ENCODE results near the gene LRMDA. TPM values are rescaled to one million over a fixed set of nuclear protein-coding genes. Genes with fewer than 3 reads are reported as not detected.

Gene LRMDA
- total and polyA plus RNA-seq, 7 donors, result 1.0 to 5.7 (median 2.5) TPM

DNA sequence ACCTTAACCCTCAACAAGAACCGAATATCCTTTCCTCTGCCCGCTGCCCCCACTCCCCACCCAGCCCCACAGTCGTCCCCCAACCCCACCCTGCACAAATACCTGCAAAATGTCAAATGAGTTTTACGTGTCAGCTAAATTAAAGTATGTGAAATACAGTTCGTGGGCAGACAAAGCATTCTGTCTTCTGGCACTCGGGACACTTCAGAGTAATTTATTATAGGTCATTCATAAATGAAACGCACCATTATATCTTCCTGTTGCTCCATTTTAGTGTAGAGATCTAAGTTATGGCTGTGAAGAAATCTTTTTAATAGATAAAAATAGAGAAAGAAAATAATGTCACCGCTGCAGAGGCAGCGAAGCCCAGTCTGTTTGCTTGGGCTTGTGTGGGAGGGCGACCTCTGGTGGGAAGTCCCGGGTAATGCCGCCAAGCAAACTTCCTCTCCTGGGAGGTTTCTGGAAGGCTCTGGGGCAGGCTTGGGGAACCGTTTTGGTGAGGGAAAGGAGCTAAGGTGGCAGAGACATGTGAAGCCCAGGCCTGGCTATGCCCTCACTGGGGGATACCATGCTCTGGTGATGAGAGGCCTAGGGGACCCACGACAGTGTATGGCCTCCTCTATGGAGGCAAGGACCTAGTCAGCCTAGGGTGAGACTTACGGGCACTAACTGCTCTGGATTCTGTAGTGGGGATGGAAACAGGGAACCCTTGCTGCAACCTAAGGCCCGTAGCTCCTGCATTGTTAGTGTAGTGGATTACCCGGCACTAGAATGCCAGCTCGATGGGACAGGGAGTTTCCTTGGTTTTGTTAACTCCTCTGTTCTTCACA lies 604.9 kb downstream of the LRMDA start:
- Histone ChIP-seq H3K9me3 (peaks cover 8% of the 10 kb centered on the region), H3K36me3 (ENCODE audit: insufficient read depth in 1 of 2, low read depth in 1 of 2) (no peaks in the 10 kb centered on the region), H3K27me3 (ENCODE audit: insufficient read depth in 3 of 3, low read length in 2 of 3) (no peaks in the 10 kb centered on the region), H3K4me1 (peaks cover 3% of the 10 kb centered on the region), H3K4me3 (peak overlapping the region; percentile 49), H3K27ac (no peak overlapping the region)
- intact Hi-C loops (cut with DNase I), result loop anchor here (2.0 to 10.0 kb wide), 4 partner anchors 109 to 639 kb away; partner anchors contain the start of gene ZNF503 (in 1 of the 2)
- 29 to 33% (median 29%) methylated on average over 18 of the region's 18 CpGs for WGBS, 3 donors
- peak; percentile 84 to 97 (median 88) for ATAC-seq
- TF ChIP-seq, protein P1, sequence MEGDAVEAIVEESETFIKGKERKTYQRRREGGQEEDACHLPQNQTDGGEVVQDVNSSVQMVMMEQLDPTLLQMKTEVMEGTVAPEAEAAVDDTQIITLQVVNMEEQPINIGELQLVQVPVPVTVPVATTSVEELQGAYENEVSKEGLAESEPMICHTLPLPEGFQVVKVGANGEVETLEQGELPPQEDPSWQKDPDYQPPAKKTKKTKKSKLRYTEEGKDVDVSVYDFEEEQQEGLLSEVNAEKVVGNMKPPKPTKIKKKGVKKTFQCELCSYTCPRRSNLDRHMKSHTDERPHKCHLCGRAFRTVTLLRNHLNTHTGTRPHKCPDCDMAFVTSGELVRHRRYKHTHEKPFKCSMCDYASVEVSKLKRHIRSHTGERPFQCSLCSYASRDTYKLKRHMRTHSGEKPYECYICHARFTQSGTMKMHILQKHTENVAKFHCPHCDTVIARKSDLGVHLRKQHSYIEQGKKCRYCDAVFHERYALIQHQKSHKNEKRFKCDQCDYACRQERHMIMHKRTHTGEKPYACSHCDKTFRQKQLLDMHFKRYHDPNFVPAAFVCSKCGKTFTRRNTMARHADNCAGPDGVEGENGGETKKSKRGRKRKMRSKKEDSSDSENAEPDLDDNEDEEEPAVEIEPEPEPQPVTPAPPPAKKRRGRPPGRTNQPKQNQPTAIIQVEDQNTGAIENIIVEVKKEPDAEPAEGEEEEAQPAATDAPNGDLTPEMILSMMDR (IDR thresholded peaks at IDR 0.05), result peak; percentile 91
- peak; percentile 72 to 82 for DNase-seq

GRCh38 chr10:76036962-76037361 lies 605.5 kb downstream of the LRMDA start:
- intact Hi-C loops (cut with DNase I), result loop anchor here (2.0 to 10.0 kb wide), 4 partner anchors 110 to 640 kb away; partner anchors contain the start of gene ZNF503 (in 1 of the 2)
- Histone ChIP-seq H3K4me3 (no peak overlapping the region), H3K4me1 (peaks cover 3% of the 10 kb centered on the region), H3K27me3 (ENCODE audit: insufficient read depth in 3 of 3, low read length in 2 of 3) (no peaks in the 10 kb centered on the region), H3K36me3 (ENCODE audit: insufficient read depth in 1 of 2, low read depth in 1 of 2) (no peaks in the 10 kb centered on the region), H3K9me3 (peaks cover 8% of the 10 kb centered on the region), H3K27ac (no peak overlapping the region)
- TF ChIP-seq, protein P1 (IDR thresholded peaks at IDR 0.05), result no peak
- ATAC-seq (no peak), DNase-seq (no peak)

GRCh38 chr10:76037531-76038155 lies 606.2 kb downstream of the LRMDA start:
- no peak for DNase-seq
- Histone ChIP-seq H3K9me3 (peaks cover 8% of the 10 kb centered on the region), H3K36me3 (ENCODE audit: insufficient read depth in 1 of 2, low read depth in 1 of 2) (no peaks in the 10 kb centered on the region), H3K4me1 (peaks cover 3% of the 10 kb centered on the region), H3K4me3 (no peak overlapping the region), H3K27ac (no peak overlapping the region), H3K27me3 (ENCODE audit: insufficient read depth in 3 of 3, low read length in 2 of 3) (no peaks in the 10 kb centered on the region)
- 94 to 96% (median 95%) methylated on average over 2 of the region's 2 CpGs for WGBS, 3 donors
- TF ChIP-seq, protein P1 (IDR thresholded peaks at IDR 0.05), result no peak
- ATAC-seq, result no peak
- intact Hi-C loops (cut with DNase I), result loop anchor here (2.0 to 10.0 kb wide), 4 partner anchors 110 to 640 kb away; partner anchors contain the start of gene ZNF503 (in 1 of the 2)

- intact Hi-C loops (cut with DNase I), result loop anchor here (5.0 to 10.0 kb wide), 3 partner anchors 111 to 641 kb away; no protein-coding TSS in a partner anchor
- peaks cover 3% of the 10 kb centered on the region for H3K4me1 ChIP-seq
- ATAC-seq (no peak), DNase-seq (no peak)
- H3K27ac ChIP-seq, result no peak overlapping the region
- H3K27me3 ChIP-seq (ENCODE audit: insufficient read depth in 3 of 3, low read length in 2 of 3), result no peaks in the 10 kb centered on the region
- TF ChIP-seq, protein P1 (IDR thresholded peaks at IDR 0.05), result no peak
- H3K36me3 ChIP-seq (ENCODE audit: insufficient read depth in 1 of 2, low read depth in 1 of 2), result no peaks in the 10 kb centered on the region
- peaks cover 8% of the 10 kb centered on the region for H3K9me3 ChIP-seq
- no peak overlapping the region for H3K4me3 ChIP-seq
Observed at GRCh38 chr10:76038696-76039095, 607.3 kb downstream of the LRMDA start.
